Type B pancreatic cell (in vitro differentiated cells): ENCODE measurements around the gene PON3. TPM values are rescaled to one million over a fixed set of nuclear protein-coding genes. Genes with fewer than 3 reads are reported as not detected.

Source experiments
- DNase-seq: peaks from one replicate; pipeline ENCODE4 v3.0.0; 2021; ENCODE audit warnings: mixed read lengths; ENCODE audit not compliant: unreplicated experiment; ENCODE audit errors: extremely low spot score
- H3K27ac Mint-ChIP-seq: 2 replicates; pipeline ENCODE4 v1.8.0; 2021; ENCODE audit warnings: mild to moderate bottlenecking, mixed read lengths
- H3K27me3 Mint-ChIP-seq: 2 replicates; pipeline ENCODE4 v1.8.0; 2021; ENCODE audit warnings: mixed read lengths
- H3K36me3 Mint-ChIP-seq: 2 replicates; pipeline ENCODE4 v1.8.0; 2021; ENCODE audit warnings: mixed read lengths
- H3K4me1 Mint-ChIP-seq: one replicate; pipeline ENCODE4 v1.8.0; 2021; ENCODE audit warnings: mixed read lengths; ENCODE audit not compliant: unreplicated experiment
- H3K4me3 Mint-ChIP-seq: 2 replicates; pipeline ENCODE4 v1.8.0; 2021; ENCODE audit warnings: mild to moderate bottlenecking, mixed read lengths
- H3K9me3 Mint-ChIP-seq: 2 replicates; pipeline ENCODE4 v1.8.0; 2021; ENCODE audit warnings: mixed read lengths
- total RNA-seq: library from RNA; stranded (reverse); gene quantifications from 2 replicates; pipeline ENCODE4 v1.2.1, GENCODE V29; 2021; ENCODE audit warnings: low replicate concordance
- TF ChIP-seq, protein P1 (sequence below): fragments of 200-600 bp; sonication (generic); conservative IDR thresholded peaks from 2 replicates; pipeline ENCODE4 v1.5.0; 2021; ENCODE audit warnings: antibody characterized with exemption, mild to moderate bottlenecking

The PON3 gene
- total RNA-seq, 1 donor from 2014 or later, result 0.17 TPM

DNA sequence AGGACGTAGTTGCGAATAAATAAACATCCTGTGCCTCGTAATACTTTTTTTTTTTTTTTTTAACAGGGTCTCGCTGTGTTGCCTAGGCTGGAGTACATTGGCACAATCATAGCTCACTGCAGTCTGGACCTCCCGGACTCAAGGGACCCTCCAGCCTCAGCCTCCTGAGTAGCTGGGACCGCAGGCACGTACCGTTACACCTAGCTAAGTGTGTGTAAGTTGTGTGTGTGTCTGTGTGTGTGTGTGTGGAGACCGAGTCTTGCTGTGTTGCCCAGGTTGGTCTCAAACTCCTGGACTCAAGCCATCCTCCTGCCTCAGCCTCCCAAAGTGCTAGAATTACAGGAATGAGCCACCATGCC, 39.2 kb upstream of the PON3 start:
- Mint-ChIP-seq H3K4me1 (peaks cover 32% of the 10 kb centered on the region), H3K27me3 (no peaks in the 10 kb centered on the region), H3K9me3 (peaks cover 3% of the 10 kb centered on the region), H3K27ac (peak overlapping the region; percentile 95), H3K36me3 (peaks cover 16% of the 10 kb centered on the region), H3K4me3 (peak overlapping the region; percentile 90)
- TF ChIP-seq, protein P1, sequence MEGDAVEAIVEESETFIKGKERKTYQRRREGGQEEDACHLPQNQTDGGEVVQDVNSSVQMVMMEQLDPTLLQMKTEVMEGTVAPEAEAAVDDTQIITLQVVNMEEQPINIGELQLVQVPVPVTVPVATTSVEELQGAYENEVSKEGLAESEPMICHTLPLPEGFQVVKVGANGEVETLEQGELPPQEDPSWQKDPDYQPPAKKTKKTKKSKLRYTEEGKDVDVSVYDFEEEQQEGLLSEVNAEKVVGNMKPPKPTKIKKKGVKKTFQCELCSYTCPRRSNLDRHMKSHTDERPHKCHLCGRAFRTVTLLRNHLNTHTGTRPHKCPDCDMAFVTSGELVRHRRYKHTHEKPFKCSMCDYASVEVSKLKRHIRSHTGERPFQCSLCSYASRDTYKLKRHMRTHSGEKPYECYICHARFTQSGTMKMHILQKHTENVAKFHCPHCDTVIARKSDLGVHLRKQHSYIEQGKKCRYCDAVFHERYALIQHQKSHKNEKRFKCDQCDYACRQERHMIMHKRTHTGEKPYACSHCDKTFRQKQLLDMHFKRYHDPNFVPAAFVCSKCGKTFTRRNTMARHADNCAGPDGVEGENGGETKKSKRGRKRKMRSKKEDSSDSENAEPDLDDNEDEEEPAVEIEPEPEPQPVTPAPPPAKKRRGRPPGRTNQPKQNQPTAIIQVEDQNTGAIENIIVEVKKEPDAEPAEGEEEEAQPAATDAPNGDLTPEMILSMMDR, result no peak
- no peak for DNase-seq

- TF ChIP-seq, protein P1, result no peak
- Mint-ChIP-seq H3K36me3 (peaks cover 16% of the 10 kb centered on the region), H3K27ac (peak within 1 kb of the TSS; percentile 95), H3K9me3 (peaks cover 3% of the 10 kb centered on the region), H3K4me3 (peak within 1 kb of the TSS; percentile 90), H3K4me1 (peaks cover 28% of the 10 kb centered on the region), H3K27me3 (no peaks in the 10 kb centered on the region)
- peak; percentile 85 for DNase-seq
These were observed 38.6 kb upstream of the PON3 start, which contains the start of gene PON2 for GRCh38 chr7:95434557-95435421. TSS of gene PON2 (minus strand) at chr7:95435028. CDS start at chr7:95434951, 77 bp downstream.

GRCh38 chr7:95433952-95434556, 37.9 kb upstream of the PON3 start:
- peaks cover 28% of the 10 kb centered on the region for H3K4me1 Mint-ChIP-seq
- DNase-seq, result no peak
- TF ChIP-seq, protein P1, result no peak
- H3K27ac Mint-ChIP-seq, result peak overlapping the region; percentile 88
- peak overlapping the region; percentile 86 for H3K4me3 Mint-ChIP-seq
- H3K27me3 Mint-ChIP-seq, result no peaks in the 10 kb centered on the region
- H3K36me3 Mint-ChIP-seq, result peaks cover 22% of the 10 kb centered on the region
- peaks cover 3% of the 10 kb centered on the region for H3K9me3 Mint-ChIP-seq

- H3K36me3 Mint-ChIP-seq, result peaks cover 22% of the 10 kb centered on the region
- peaks cover 23% of the 10 kb centered on the region for H3K4me1 Mint-ChIP-seq
- H3K9me3 Mint-ChIP-seq, result peaks cover 3% of the 10 kb centered on the region
- no peak overlapping the region for H3K4me3 Mint-ChIP-seq
- DNase-seq, result no peak
- H3K27me3 Mint-ChIP-seq, result no peaks in the 10 kb centered on the region
- TF ChIP-seq, protein P1, result no peak
- no peak overlapping the region for H3K27ac Mint-ChIP-seq
These were observed 37.0 kb upstream of the PON3 start for GRCh38 chr7:95433129-95433528.

- H3K36me3 Mint-ChIP-seq, result peaks cover 22% of the 10 kb centered on the region
- peaks cover 26% of the 10 kb centered on the region for H3K4me1 Mint-ChIP-seq
- H3K27ac Mint-ChIP-seq, result no peak overlapping the region
- DNase-seq, result no peak
- no peaks in the 10 kb centered on the region for H3K27me3 Mint-ChIP-seq
- H3K9me3 Mint-ChIP-seq, result peaks cover 3% of the 10 kb centered on the region
- TF ChIP-seq, protein P1, result no peak
- H3K4me3 Mint-ChIP-seq, result no peak overlapping the region
These were observed 36.4 kb upstream of the PON3 start for GRCh38 chr7:95432606-95433005.
